Psoas muscle (tissue), 8 donors: Measurements from ENCODE around the gene MRPL23. TPM values are rescaled to one million over a fixed set of nuclear protein-coding genes. Genes with fewer than 3 reads are reported as not detected.

ENCODE experiments used
- ATAC-seq, 4 donors: fragments of 200-7000 bp; cut with Tn5 transposase; one replicate each; pipeline ENCODE4 v1.9.1; 2020; ENCODE audit warnings: moderate library complexity in 3 of 4, mild to moderate bottlenecking in 2 of 4
- DNase-seq, 2 donors: peaks; one replicate each; pipeline ENCODE4 v3.0.0-alpha.2; 2020
- H3K27ac ChIP-seq: fragments of 200-600 bp; one replicate; pipeline ENCODE4 v1.8.0; 2022
- H3K27me3 ChIP-seq, 3 donors: fragments of 200-600 bp in 1 of 3; one replicate each; pipeline versions ENCODE4 v1.6.1 to v1.8.0; 2013 to 2022; ENCODE audit warnings: low read length in 2 of 3, mild to moderate bottlenecking in 2 of 3, moderate library complexity in 1 of 3; ENCODE audit not compliant: insufficient read depth in 3 of 3
- H3K36me3 ChIP-seq, 2 donors: fragments of 200-600 bp in 1 of 2; one replicate each; pipeline versions ENCODE4 v1.6.1 to v1.8.0; 2013 to 2022; ENCODE audit warnings: low read depth in 1 of 2, mild to moderate bottlenecking in 1 of 2, moderate library complexity in 1 of 2; ENCODE audit not compliant: insufficient read depth in 1 of 2
- H3K4me1 ChIP-seq: fragments of 200-600 bp; one replicate; pipeline ENCODE4 v1.8.0; 2022
- H3K4me3 ChIP-seq: fragments of 200-600 bp; one replicate; pipeline ENCODE4 v1.8.0; 2022; ENCODE audit warnings: mild to moderate bottlenecking
- H3K9me3 ChIP-seq: fragments of 200-600 bp; one replicate; pipeline ENCODE4 v1.8.0; 2022
- CTCF ChIP-seq: fragments of 200-600 bp; IDR thresholded peaks from one replicate; pipeline ENCODE4 v1.8.0; 2022; ENCODE audit warnings: antibody characterized with exemption
- WGBS, 3 donors: extraction: QIAGEN DNeasy Blood & Tissue Kit; methylation state at CpG; one replicate each; pipeline versions ENCODE4 v1.1.6 to v1.1.7; 2013; 5-methylcytosine and 5-hydroxymethylcytosine counted together
- intact Hi-C, 2 donors: fragments of 100-400 bp; cut with DNase I; formaldehyde crosslinking; loops; one replicate each; pipeline versions ENCODE4 v1.11.0 to v1.14.2; 2022
- polyA plus RNA-seq, 3 donors: library from polyadenylated mRNA; stranded (reverse); fragments of 200-250 nt; gene quantifications; one replicate each; pipeline ENCODE4 v1.2.3, GENCODE V29; 2013
- total RNA-seq, 4 donors: library from RNA; stranded (reverse); fragmentation: NEBNext Ultra II Directional in 2 of 4; extraction: Animal tissue kit (Norgen Biotek cat#: 25700) in 2 of 4; gene quantifications; one replicate each; pipeline versions ENCODE4 v1.2.1 to v1.2.4, GENCODE V29; 2021 to 2023
- donor health status: healthy with polysubstance abuse.
- donor health status: DM: no; HTN: no; CAD: no; lungs with moderate emphysema.
- donor health status: Bipolar disorder and iron deficiency.
- donor health status: healthy.
- donor health status: DM: yes; HTN: yes; CAD: no.
- donor health status: DM: no; HTN: no; CAD: no.
- donor health status: DM: no; HTN: no; CAD: no.
- donor health status: DM: yes; HTN: yes; CAD: no.

MRPL23 gene
- total and polyA plus RNA-seq, 7 donors, result 46.3 to 163 (median 84.0) TPM

- no peak for DNase-seq
- 74 to 86% (median 80%) methylated on average over 25 to 31 of the region's 31 CpGs for WGBS, 3 donors
- intact Hi-C loops, result loop anchor here (1.0 to 10.0 kb wide), 2 partner anchors 26 to 69 kb away; no protein-coding TSS in a partner anchor
- Histone ChIP-seq H3K4me3 (no peak overlapping the region), H3K27me3 (no peaks in the 10 kb centered on the region), H3K9me3 (no peaks in the 10 kb centered on the region), H3K36me3 (no peaks in the 10 kb centered on the region), H3K27ac (no peak overlapping the region), H3K4me1 (peaks cover 28% of the 10 kb centered on the region)
- ATAC-seq, result peak in 2 of 4 donors; percentile 6
- no peak for TF ChIP-seq CTCF
Observed at GRCh38 chr11:1913271-1914060, 33.7 kb upstream of the MRPL23 start.

- no peak for ATAC-seq
- Histone ChIP-seq H3K9me3 (no peaks in the 10 kb centered on the region), H3K36me3 (no peaks in the 10 kb centered on the region), H3K4me3 (peak overlapping the region; percentile 53), H3K4me1 (peaks cover 42% of the 10 kb centered on the region), H3K27me3 (no peaks in the 10 kb centered on the region), H3K27ac (peak overlapping the region; percentile 94)
- intact Hi-C loops, result loop anchor here (1.0 to 10.0 kb wide), 3 partner anchors 23 to 71 kb away; no protein-coding TSS in a partner anchor
- no peak for TF ChIP-seq CTCF
- 70 to 100% (median 93%) methylated on average over 2 of the region's 2 CpGs for WGBS, 3 donors
- DNase-seq, result no peak
Observed at GRCh38 chr11:1915795-1916131, 31.4 kb upstream of the MRPL23 start.

- Histone ChIP-seq H3K9me3 (no peaks in the 10 kb centered on the region), H3K27ac (peak overlapping the region; percentile 94), H3K27me3 (no peaks in the 10 kb centered on the region), H3K36me3 (no peaks in the 10 kb centered on the region), H3K4me1 (peaks cover 48% of the 10 kb centered on the region), H3K4me3 (peak overlapping the region; percentile 53)
- 30 to 49% (median 34%) methylated on average over 14 of the region's 14 CpGs for WGBS, 3 donors
- no peak for ATAC-seq
- peak in 1 of 2 donors; percentile 58 for DNase-seq
- intact Hi-C loops, result loop anchor here (1.0 to 10.0 kb wide), 3 partner anchors 24 to 72 kb away; no protein-coding TSS in a partner anchor
- no peak for TF ChIP-seq CTCF
Observed at GRCh38 chr11:1916132-1916985, 30.8 kb upstream of the MRPL23 start.

GRCh38 chr11:1916986-1917522, 30.1 kb upstream of the MRPL23 start:
- H3K9me3 ChIP-seq, result no peaks in the 10 kb centered on the region
- TF ChIP-seq CTCF, result no peak
- 23 to 35% (median 24%) methylated on average over 7 to 8 of the region's 8 CpGs for WGBS, 3 donors
- no peaks in the 10 kb centered on the region for H3K27me3 ChIP-seq
- peak overlapping the region; percentile 94 for H3K27ac ChIP-seq
- peak in 1 of 2 donors; percentile 65 for DNase-seq
- peak overlapping the region; percentile 53 for H3K4me3 ChIP-seq
- H3K4me1 ChIP-seq, result peaks cover 55% of the 10 kb centered on the region
- intact Hi-C loops, result loop anchor here (1.0 to 10.0 kb wide), 3 partner anchors 25 to 72 kb away; no protein-coding TSS in a partner anchor
- no peaks in the 10 kb centered on the region for H3K36me3 ChIP-seq
- peak in 3 of 4 donors; percentile 26 to 30 (median 28) for ATAC-seq
